Duodenal mucosa (tissue), 2 donors: ENCODE measurements around the gene VWA3B.

Experiments used
- H3K27ac ChIP-seq: one replicate; pipeline ENCODE4 v1.7.0; 2013; ENCODE audit warnings: low read depth, low read length
- H3K27me3 ChIP-seq, 2 donors: one replicate each; pipeline ENCODE4 v1.7.0; 2013; ENCODE audit warnings: low read length in 2 of 2, control low read depth in 1 of 2; ENCODE audit not compliant: insufficient read depth in 2 of 2, control insufficient read depth in 1 of 2
- H3K36me3 ChIP-seq, 2 donors: one replicate each; pipeline ENCODE4 v1.7.0; 2013; ENCODE audit warnings: low read length in 2 of 2, control low read depth in 1 of 2; ENCODE audit not compliant: insufficient read depth in 2 of 2, control insufficient read depth in 1 of 2
- H3K4me1 ChIP-seq, 2 donors: one replicate each; pipeline ENCODE4 v1.7.0; 2013; ENCODE audit warnings: low read length in 2 of 2, control low read depth in 1 of 2; ENCODE audit not compliant: insufficient read depth in 2 of 2, control insufficient read depth in 1 of 2
- H3K4me3 ChIP-seq, 2 donors: one replicate each; pipeline ENCODE4 v1.7.0; 2013; ENCODE audit warnings: low read length in 2 of 2, low read depth in 1 of 2
- H3K9ac ChIP-seq, 2 donors: one replicate each; pipeline ENCODE4 v1.7.0; 2013; ENCODE audit warnings: low read length in 2 of 2, low read depth in 1 of 2
- H3K9me3 ChIP-seq, 2 donors: one replicate each; pipeline ENCODE4 v1.7.0; 2013; ENCODE audit warnings: low read length in 2 of 2, control low read depth in 1 of 2; ENCODE audit not compliant: control insufficient read depth in 1 of 2

The VWA3B gene

DNA sequence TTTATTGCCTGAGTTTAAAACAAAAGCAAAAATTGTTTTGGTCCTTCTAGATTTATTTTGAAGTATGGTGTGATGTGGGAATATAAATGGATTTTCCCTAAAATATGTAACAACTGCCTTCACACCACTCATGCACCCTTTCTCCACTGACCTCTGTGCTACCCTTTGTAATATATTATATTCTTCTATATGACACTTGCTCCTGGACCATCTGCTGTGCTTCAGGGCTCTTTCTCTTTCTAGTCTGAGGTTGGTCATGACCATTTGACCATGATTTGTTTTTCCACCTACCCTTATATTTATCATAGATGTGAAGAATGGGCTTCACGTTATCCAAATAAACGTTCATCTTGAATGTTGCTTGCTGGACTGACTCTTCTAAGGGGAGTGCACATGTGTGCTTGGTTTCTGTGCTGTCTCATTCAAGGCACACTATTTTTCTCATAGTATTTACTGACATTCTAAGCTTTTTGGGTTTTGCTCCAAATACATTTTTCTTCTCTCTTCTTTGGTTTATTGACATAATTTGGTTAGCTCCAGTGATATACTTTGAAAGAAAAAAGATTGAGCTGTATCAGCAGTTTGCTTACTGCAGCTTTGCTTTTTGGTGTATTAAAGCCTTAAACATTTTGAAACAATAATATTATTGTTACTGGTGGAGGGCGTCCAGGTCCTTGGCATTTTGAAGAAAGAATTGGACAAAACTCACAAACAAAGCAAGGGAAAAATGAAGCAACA is 61.8 kb downstream of the VWA3B start:
- Histone ChIP-seq H3K36me3 (no peaks in the 10 kb centered on the region), H3K4me3 (peak overlapping the region in 1 of 2 donors; percentile 43), H3K9ac (no peak overlapping the region), H3K4me1 (no peaks in the 10 kb centered on the region), H3K27ac (no peak overlapping the region), H3K27me3 (no peaks in the 10 kb centered on the region), H3K9me3 (no peaks in the 10 kb centered on the region)

DNA sequence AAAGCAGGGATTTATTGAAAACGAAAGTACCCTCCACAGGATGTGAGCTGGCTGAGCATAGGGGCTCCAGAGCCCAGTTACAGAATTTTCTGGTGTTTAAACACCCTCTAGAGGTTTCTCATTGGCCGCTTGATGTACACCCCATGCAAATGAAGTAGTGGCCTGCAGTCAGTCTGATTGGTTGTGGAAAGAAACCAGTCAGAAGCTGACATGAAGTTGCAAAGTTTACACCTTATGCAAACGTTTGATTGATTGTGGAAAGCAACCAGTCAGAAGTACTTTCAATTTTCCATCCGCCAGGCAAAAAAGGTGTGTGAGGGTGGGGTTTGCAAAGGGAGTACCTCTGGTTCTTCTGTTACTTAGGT is 62.3 kb downstream of the VWA3B start:
- Histone ChIP-seq H3K9me3 (no peaks in the 10 kb centered on the region), H3K27ac (no peak overlapping the region), H3K4me3 (peak overlapping the region in 1 of 2 donors; percentile 43), H3K9ac (no peak overlapping the region), H3K4me1 (no peaks in the 10 kb centered on the region), H3K27me3 (no peaks in the 10 kb centered on the region), H3K36me3 (no peaks in the 10 kb centered on the region)

DNA sequence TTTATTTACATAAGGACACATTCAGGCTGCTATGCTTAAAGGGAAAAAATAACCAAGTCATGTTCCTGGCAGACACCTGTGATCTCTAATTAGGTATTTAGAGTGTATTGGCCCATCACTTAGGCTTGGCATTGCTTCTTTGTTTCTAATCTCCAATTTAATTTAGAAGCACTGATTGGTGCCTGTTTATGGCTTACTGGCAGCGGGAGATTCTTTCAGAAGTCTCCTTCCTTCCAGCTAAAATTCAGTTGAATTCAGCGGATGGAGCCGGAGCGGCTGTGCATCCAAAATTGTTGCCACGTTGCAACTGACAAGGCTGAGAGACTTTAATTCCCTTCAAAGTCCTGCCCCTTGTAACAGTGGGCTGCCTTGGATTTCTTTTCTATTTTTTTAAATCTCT is 66.5 kb downstream of the VWA3B start:
- Histone ChIP-seq H3K4me1 (no peaks in the 10 kb centered on the region), H3K4me3 (no peak overlapping the region)

DNA sequence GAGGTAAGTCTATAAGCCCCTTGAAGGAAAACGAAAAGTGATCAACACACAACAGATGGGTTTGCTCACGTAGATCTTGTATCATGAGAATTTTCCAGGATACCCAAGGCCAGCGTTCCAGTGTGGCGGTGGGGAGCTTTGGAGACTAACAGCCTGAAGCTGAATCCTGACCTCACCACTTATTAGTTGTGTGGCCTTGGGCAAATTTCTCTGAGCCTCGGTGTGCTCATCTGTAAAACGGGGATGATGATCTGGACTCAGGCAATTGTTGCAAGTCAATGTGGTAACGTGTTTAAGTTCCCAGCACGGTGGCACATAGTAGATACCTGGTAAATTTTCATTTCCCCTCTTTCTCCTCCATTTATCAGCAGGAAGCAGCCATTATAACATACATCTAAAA is 68.3 kb downstream of the VWA3B start:
- Histone ChIP-seq H3K4me3 (no peak overlapping the region), H3K9me3 (no peaks in the 10 kb centered on the region)

More for the DNA sequence above, 66.5 kb downstream of the VWA3B start:
- Histone ChIP-seq H3K27ac (no peak overlapping the region), H3K9ac (no peak overlapping the region), H3K36me3 (no peaks in the 10 kb centered on the region), H3K27me3 (no peaks in the 10 kb centered on the region), H3K9me3 (no peaks in the 10 kb centered on the region)

DNA sequence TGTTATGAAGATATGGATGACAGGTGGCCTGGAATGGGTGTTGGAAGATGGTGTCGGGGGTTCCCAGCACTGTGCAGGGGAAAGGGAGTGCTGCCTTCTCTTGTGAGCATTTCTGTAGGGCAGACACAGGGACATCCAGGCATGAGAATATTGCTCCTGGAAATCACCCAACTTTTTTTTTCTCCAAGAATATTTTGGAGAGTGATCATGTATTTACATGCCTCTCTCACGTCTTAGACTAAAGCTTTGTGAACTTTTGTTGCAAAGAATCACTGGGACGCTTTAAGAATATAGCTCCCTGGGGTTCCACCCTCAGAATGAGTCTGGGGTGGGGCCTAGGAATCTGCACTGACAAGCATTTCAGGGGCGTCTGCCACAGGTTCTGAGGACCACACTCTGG is 68.7 kb downstream of the VWA3B start:
- H3K9me3 ChIP-seq: no peaks in the 10 kb centered on the region
- no peak overlapping the region for H3K9ac ChIP-seq
- no peaks in the 10 kb centered on the region for H3K36me3 ChIP-seq
- H3K4me3 ChIP-seq: no peak overlapping the region
- H3K4me1 ChIP-seq: no peaks in the 10 kb centered on the region
- no peaks in the 10 kb centered on the region for H3K27me3 ChIP-seq
- H3K27ac ChIP-seq: no peak overlapping the region

More for the DNA sequence above, 68.3 kb downstream of the VWA3B start:
- Histone ChIP-seq H3K36me3 (no peaks in the 10 kb centered on the region), H3K9ac (no peak overlapping the region), H3K4me1 (no peaks in the 10 kb centered on the region), H3K27me3 (no peaks in the 10 kb centered on the region), H3K27ac (no peak overlapping the region)

DNA sequence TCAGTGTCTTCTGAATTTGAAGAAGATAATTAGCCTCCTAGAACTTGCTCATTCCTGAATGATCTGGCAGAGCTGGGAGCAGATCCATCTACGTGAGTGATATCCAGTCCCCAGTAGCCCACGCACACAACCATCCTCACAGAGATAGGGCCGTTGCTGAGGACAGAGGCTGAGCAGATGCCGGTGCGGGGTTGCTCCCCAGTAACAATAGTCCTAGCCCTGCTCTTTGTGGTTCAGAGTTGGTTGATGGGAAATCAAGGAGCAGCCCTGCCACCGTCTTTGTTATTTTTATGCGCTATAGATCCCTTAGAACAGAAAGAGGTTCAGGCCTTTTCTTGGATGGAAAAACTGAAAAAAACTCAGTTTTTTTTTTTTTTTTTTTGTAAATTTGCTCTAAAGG is 69.3 kb downstream of the VWA3B start:
- no peaks in the 10 kb centered on the region for H3K36me3 ChIP-seq
- H3K4me3 ChIP-seq: no peak overlapping the region
- H3K27me3 ChIP-seq: peaks cover 0 to 4% of the 10 kb centered on the region in 2 donors
- H3K4me1 ChIP-seq: no peaks in the 10 kb centered on the region
- H3K27ac ChIP-seq: no peak overlapping the region
- no peaks in the 10 kb centered on the region for H3K9me3 ChIP-seq
- no peak overlapping the region for H3K9ac ChIP-seq

DNA sequence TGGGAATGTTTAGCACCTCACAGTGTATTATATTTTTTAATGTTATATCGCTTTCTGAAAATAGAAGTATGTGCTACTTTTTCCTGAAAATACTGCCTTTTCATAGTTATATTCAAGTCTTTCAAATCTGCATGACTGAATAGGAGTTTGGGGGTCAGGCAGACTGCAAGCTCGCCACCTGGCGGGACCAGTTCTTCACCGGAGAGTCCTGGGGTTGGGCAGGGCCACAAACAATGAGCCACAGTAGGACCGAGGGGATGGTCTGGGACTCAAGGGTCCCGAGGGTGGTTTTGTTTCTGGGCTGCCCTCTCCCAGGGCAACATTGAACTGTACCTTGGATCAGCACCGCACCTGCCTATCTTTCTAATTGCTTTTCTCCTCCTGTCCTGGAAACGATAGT is 70.6 kb downstream of the VWA3B start:
- Histone ChIP-seq H3K36me3 (no peaks in the 10 kb centered on the region), H3K9me3 (no peaks in the 10 kb centered on the region), H3K9ac (no peak overlapping the region), H3K27ac (no peak overlapping the region), H3K4me3 (no peak overlapping the region), H3K27me3 (peaks cover 0 to 4% of the 10 kb centered on the region in 2 donors), H3K4me1 (no peaks in the 10 kb centered on the region)

DNA sequence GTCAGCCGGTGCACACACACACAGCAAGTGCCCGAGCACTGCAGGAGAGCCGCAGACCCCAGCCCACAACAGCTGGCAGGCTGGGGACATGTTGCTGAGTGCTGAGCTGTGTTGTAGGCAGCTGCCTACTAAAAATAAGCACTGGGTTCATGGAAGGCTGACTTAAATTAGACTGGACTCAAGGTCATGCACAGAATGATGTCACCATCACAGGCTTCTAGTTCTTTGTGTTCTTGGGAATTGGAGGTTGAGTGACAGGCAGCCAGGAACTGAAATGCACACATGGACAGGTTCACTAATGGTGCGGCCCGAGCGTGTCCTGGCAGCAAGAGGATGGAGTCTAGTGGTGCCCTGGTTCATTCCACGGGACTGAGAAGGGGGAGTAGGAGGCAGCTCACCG is 71.3 kb downstream of the VWA3B start:
- Histone ChIP-seq H3K9me3 (no peaks in the 10 kb centered on the region), H3K27me3 (peaks cover 0 to 4% of the 10 kb centered on the region in 2 donors), H3K4me1 (no peaks in the 10 kb centered on the region), H3K9ac (no peak overlapping the region), H3K27ac (no peak overlapping the region), H3K4me3 (no peak overlapping the region), H3K36me3 (no peaks in the 10 kb centered on the region)

DNA sequence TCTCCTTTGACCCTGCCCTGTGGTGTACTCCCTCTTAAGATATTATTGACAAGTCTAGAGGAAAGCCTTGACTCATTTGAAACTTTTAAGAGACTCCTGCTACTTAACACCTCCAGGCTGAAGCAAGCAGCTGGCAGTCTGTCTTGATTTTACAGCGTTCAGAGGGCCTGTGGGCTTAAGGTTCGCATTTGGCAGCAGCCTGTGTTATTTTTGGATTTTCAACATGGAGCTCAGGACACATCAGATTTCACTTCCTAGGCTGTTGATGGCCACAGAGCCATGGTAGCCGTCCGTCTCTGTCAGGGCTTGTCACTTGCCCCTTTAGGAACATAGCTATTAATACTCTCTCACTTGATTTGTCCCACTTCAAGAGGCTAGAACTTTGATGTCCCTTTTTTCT is 73.6 kb downstream of the VWA3B start:
- H3K4me3 ChIP-seq: no peak overlapping the region
- no peaks in the 10 kb centered on the region for H3K36me3 ChIP-seq
- no peaks in the 10 kb centered on the region for H3K9me3 ChIP-seq
- H3K27me3 ChIP-seq: peaks cover 0 to 4% of the 10 kb centered on the region in 2 donors
- no peaks in the 10 kb centered on the region for H3K4me1 ChIP-seq
- no peak overlapping the region for H3K27ac ChIP-seq
- H3K9ac ChIP-seq: no peak overlapping the region

DNA sequence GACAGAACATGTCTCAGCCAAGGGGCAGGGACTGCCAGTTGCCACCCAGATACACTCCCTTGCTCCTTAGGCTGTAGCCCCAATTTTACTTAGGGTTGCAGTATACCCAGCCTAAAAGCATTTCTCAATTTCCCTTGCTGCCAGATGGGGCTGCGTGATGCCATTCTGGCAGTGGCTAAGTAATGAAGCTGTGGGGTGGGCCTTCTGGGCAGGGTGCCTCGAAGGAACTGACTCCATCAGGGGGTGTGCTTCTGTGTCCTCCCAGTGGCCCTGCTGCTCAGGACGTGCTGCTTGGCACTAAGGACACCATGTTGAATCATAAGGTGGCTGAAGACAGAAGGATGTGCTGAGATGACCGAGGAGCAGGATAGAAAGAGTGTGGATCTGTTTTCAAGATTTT is 74.2 kb downstream of the VWA3B start:
- Histone ChIP-seq H3K4me1 (no peaks in the 10 kb centered on the region), H3K9me3 (no peaks in the 10 kb centered on the region)

More for the DNA sequence above, 74.2 kb downstream of the VWA3B start:
- no peak overlapping the region for H3K4me3 ChIP-seq
- H3K36me3 ChIP-seq: no peaks in the 10 kb centered on the region
- H3K9ac ChIP-seq: no peak overlapping the region
- H3K27me3 ChIP-seq: peaks cover 0 to 4% of the 10 kb centered on the region in 2 donors
- H3K27ac ChIP-seq: no peak overlapping the region
